Ishikawa (cell line): Measurements from ENCODE around the gene CEP83.

Experiments used
- EP300 ChIP-seq: IDR thresholded peaks from 2 replicates; pipeline ENCODE4 v1.6.1; 2012; ENCODE audit warnings: borderline replicate concordance
- FOXM1 ChIP-seq: IDR thresholded peaks from 2 replicates; pipeline ENCODE4 v1.6.1; 2012; ENCODE audit warnings: low read depth, borderline replicate concordance
- RAD21 ChIP-seq: IDR thresholded peaks from 2 replicates; pipeline ENCODE4 v1.6.1; 2012; ENCODE audit warnings: low read depth
- REST ChIP-seq: IDR thresholded peaks from 2 replicates; pipeline ENCODE4 v1.6.1; 2012; ENCODE audit warnings: low read depth, mild to moderate bottlenecking
- TCF12 ChIP-seq: IDR thresholded peaks from 2 replicates; pipeline ENCODE4 v1.6.1; 2012; ENCODE audit warnings: low read depth
- TEAD4 ChIP-seq: IDR thresholded peaks from 2 replicates; pipeline ENCODE4 v1.6.1; 2012
- YY1 ChIP-seq: IDR thresholded peaks from 2 replicates; pipeline ENCODE4 v1.6.1; 2012; ENCODE audit warnings: low read depth
- TF ChIP-seq, protein P1 (sequence below): IDR thresholded peaks from 2 replicates; pipeline ENCODE4 v1.6.1; 2012

DNA sequence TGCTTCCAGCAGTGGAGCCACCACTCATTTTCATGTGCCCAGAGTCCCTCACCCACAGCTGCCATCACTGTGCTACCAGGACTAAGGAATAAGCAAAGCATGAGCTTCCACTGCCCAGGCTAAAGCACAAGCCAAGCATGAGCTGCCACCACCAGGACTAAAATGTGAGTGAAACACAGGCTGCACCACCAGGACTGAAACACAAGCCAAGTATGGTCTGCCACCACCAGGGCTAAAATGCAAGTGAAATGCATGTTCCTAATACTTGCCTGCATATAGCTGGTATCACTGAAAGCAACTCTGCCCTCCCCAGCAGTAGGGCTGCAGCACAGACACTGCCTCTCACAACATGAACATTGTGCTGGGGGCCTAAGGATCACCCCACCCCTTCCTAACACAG lies 30.0 kb downstream of the CEP83 start:
- TF ChIP-seq RAD21, result no peak
- no peak for TF ChIP-seq TCF12
- TF ChIP-seq, protein P1, sequence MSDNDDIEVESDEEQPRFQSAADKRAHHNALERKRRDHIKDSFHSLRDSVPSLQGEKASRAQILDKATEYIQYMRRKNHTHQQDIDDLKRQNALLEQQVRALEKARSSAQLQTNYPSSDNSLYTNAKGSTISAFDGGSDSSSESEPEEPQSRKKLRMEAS, result no peak
- TF ChIP-seq REST, result no peak
- TF ChIP-seq EP300, result no peak
- no peak for TF ChIP-seq YY1
- no peak for TF ChIP-seq TEAD4
- TF ChIP-seq FOXM1, result no peak
